AG08395 (cell line): ENCODE measurements around the gene MMP7.
A peak's percentile ranks its signal among the peaks of the same experiment; 100 is the strongest.

Experiments used
- DNase-seq: peaks from one replicate; pipeline ENCODE4 v3.0.0; 2012; ENCODE audit warnings: mixed read lengths, low spot score

Gene MMP7, protein sequence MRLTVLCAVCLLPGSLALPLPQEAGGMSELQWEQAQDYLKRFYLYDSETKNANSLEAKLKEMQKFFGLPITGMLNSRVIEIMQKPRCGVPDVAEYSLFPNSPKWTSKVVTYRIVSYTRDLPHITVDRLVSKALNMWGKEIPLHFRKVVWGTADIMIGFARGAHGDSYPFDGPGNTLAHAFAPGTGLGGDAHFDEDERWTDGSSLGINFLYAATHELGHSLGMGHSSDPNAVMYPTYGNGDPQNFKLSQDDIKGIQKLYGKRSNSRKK

GRCh38 chr11:102530558-102530957 lies at the start of gene MMP7:
Gene MMP7, minus strand, starts transcription at chr11:102530747. Its CDS starts 47 bp downstream, at chr11:102530700.
- peak; percentile 55 for DNase-seq

DNA sequence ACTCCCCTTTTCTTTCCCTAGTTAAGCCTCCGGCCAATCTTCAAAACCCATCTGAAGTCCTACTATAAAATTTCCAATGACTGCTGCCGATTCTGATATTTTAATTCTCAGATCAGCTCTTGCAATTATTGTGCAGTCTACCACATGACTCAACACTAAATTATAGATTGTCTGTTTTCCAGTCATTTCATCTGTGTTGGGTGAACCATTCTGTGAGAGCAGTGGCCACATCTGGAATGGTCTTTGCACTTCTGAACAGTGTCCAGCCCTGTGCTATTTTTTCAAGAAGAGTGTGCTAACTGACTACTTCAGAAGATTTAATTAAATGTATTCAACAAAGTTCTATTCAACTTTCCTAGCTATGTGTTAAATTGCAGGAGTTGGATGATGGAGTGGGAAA lies 47.2 kb upstream of the MMP7 start:
- DNase-seq: no peak

DNA sequence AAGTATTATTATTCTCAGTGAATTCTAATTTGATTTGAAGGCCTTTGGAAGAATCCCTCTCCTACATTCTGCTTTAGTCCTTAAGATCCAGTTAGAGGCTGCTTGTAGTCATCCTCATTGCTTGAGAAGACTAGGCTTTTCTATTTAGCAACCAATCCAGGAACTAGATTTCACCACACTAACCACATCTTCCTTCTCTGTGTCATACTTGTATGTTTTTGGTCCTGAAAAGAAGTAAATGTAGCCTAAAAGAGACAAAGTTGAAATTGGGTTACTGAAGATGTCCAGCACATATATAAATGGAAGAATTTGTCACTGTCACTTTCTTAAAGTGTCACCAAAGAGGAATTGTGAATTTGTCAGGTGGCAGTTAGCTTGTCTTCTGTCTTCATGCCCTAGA lies 46.6 kb upstream of the MMP7 start:
- DNase-seq: peak; percentile 35

GRCh38 chr11:102576350-102576749 lies 45.8 kb upstream of the MMP7 start:
- no peak for DNase-seq

DNA sequence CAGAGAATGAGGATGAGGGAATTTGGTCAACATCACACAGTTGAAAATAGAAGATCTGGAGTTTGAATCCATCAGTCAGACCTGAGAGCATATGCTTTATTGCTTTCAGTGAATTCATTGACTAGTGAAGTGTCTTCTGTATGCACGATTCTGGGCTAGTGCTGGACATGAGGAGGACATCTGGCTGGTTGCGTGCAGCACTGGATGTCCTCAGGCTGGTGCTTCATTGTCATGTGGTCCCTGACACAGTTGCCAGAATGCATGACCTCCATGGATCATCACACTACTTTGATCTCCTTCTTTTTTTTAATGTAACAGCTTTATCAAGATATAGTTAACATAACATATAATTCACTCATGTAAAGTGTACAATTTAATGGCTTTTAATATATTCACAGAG lies 44.5 kb upstream of the MMP7 start:
- DNase-seq: peak; percentile 12

DNA sequence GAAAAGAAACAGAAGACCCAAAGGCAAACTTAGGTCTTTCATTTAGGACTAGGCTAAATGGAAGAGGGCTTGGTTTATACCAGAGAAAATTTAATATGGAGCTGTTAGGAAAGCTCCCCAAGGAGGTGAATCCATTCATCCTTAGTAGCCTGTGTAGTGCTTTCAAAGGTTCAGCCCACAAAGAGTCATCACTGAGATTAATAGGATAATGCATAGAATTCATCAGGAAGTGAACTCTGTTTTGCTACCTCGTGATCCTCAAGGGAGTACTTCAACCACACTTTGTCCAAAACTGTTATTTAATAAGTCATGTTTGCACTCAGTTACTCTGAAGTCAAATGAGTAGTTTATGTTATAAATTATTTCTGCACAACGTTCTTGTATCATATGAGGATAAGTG lies 43.3 kb upstream of the MMP7 start:
- DNase-seq: no peak

- no peak for DNase-seq
These were observed 42.1 kb upstream of the MMP7 start for GRCh38 chr11:102572554-102573220.

DNA sequence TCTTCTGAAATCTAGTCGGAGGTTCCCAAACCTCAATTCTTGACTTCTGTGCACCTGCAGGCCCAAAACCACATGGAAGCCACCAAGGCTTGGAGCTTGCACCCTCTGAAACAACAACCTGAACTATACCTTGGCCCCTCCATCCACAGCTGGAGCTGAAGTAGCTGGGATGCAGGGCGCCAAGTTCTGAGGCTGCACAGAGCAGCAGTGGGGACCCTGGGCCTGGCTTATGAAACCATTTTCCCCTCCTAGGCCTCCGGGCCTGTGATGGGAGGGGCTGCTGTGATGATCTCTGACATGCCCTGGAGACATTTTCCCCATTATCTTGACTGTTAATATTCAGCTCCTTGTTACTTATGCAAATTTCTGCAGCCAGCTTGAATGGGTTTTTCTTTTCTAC lies 38.3 kb upstream of the MMP7 start:
- DNase-seq: no peak

GRCh38 chr11:102566112-102566511 lies 35.6 kb upstream of the MMP7 start:
- no peak for DNase-seq

DNA sequence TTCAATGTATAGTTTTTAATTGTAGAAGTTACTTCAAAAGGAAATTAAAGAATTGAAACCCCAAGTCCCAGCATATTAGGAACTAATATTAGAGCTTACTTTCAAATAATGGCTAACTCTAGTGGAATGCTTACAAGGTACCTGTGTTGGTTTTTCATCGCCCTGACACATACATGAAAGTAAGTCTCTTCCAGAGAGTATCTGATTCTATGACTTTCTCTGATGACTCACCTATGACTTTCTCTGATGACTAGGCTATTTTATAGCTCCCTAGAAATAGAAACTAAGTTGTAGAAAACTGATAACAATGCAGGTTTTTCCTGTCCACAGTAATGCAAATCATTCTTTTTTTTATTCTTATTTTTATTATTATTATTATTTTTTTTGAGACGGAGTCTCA lies 33.6 kb upstream of the MMP7 start:
- peak; percentile 66 for DNase-seq

DNA sequence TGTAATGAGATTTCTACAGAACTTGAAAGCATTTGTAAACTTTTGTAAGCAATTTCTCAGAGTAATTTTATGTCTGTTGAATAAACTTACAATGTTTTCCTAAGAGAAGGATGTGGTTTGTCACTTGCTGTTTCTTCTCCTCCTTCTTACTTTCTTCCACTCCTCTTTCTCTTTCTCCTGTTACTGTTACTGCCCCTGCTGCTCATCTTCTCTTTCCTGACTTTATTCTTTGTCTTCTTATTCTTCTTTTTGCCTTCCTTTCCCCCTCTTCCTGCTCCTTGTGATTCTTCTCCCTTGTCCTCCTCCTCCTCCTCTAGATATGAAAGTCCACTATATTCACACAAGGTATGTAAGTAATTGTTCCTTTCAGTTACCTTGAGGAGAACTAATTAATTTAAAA lies 31.1 kb upstream of the MMP7 start:
- DNase-seq: no peak

GRCh38 chr11:102560555-102561011 lies 30.0 kb upstream of the MMP7 start:
- peak; percentile 63 for DNase-seq

- DNase-seq: no peak
These were observed 29.3 kb upstream of the MMP7 start for GRCh38 chr11:102559839-102560238.

GRCh38 chr11:102555091-102555490 lies 24.5 kb upstream of the MMP7 start:
- DNase-seq: no peak

GRCh38 chr11:102553835-102554282 lies 23.3 kb upstream of the MMP7 start:
- no peak for DNase-seq

GRCh38 chr11:102552447-102553194 lies 22.1 kb upstream of the MMP7 start:
- no peak for DNase-seq

- DNase-seq: no peak
These were observed 21.5 kb upstream of the MMP7 start for GRCh38 chr11:102552020-102552419.

DNA sequence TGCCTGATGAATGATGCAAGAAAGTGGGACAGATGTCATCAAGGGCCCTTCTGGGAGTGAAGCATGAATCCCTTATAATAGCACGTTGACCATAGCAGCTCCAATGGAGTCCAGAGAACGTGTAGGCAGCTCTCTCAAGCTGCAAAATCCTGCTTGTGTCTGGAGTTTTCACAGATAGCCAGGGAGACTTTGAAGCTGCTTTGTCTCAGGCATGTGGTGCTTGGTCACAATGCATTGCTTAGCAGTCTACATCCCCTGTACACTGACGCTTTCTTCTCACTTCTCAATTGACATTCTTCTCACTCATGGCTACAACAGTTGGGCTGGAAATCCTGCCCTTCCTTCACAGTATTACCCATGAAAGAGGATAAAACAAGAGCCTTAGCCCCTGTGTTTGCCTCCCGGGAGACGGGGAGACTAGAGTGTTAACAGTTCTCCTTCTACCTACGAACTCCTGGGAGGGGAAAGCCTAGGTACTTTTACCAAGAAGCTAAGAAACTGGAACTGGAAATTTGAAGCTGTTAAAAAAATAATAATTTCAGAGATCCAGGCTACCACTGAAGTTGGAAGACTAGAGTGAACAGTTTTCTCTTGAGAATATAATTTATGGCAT lies 20.7 kb upstream of the MMP7 start:
- no peak for DNase-seq

DNA sequence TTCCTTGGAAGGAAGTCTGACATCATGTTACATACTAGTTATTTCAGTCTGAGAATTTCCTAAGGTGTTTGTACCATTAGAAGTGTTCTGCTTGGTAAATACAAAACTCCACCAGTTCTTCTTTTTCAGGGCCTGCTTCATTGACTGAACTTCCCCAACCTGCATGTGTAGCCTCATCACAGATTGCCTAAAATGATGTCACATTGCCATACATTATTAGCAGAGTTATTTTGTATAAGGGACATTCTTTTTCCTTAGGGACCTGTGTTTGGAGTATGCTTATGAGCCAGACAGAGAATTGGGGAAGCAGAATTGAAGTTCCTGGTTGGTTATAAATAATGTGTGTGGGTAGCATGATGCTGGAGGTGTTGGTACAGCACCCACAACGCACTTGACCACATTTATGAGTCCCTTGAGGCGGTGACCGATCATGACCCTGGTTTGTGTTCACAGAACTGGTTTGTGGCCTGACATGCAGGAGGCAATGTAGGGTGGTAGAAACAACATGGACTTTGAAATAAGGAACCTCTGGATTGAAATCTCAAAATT lies 16.4 kb upstream of the MMP7 start:
- DNase-seq: no peak

DNA sequence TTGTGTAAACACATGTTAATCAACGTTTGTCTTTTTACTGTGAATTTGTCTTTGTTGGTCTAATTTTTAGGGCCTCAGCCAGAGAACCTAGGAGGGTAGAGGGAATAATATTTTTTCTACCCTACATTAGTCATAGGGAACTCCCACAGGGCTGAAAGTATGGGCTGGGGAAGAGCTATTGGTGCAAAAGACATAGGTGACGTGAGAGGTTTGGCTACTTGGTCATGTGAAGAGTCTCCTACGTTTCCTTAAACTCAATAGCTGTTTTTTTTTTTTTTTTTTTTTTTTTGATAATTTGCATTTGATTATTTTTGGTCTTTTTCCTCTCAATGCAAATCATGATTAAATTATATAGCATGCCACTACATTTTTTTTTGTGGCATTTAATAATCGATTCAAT lies 15.9 kb upstream of the MMP7 start:
- no peak for DNase-seq

DNA sequence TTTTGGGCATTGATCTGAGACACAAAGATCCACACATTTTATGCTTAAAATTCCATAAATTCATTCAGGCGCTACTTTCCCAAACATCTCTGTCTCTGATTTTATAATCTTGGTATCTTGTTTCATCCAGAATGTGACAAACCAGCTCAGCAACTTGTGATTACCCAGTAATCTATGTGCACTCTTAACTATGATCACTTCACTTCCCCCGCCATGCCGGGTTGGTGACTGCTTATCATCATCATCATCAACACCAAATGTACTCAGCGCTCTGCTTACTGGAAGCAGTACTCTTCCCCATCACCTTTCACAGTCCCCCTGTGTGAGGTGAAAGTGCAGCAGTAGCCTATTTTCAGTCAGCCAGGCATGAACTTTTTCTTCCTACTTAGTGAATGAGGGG lies 15.2 kb upstream of the MMP7 start:
- DNase-seq: no peak

- no peak for DNase-seq
These were observed 14.0 kb upstream of the MMP7 start for GRCh38 chr11:102544594-102544993.
